IMR-90 (cell line): ENCODE measurements around the gene HINT3. TPM values are rescaled to one million over a fixed set of nuclear protein-coding genes. Genes with fewer than 3 reads are reported as not detected.

Experiments used
- ATAC-seq: fragments of 200-7000 bp; cut with Tn5 transposase; 2 replicates; pipeline ENCODE4 v1.9.1; 2020; ENCODE audit warnings: low read depth, mild to moderate bottlenecking, moderate library complexity
- BruUV-seq: library from RNA; stranded (reverse); fragments of 400-500 nt; replicated peaks from 2 replicates; lab custom pipeline; 2021; lab: Mats Ljungman, UMichigan
- CTCF ChIA-PET: fragments of 300-600 bp; formaldehyde crosslinking; extraction: SDS; loops from one replicate; lab custom pipeline; 2021; ENCODE audit warnings: antibody characterized with exemption; lab: Yijun Ruan, JAX
- POLR2A ChIA-PET: fragments of 300-600 bp; sonication (Branson Sonifier 250); formaldehyde crosslinking; loops from one replicate; lab custom pipeline; 2022; ENCODE audit warnings: antibody characterized with exemption; ENCODE audit not compliant: unreplicated experiment; lab: Charles Lee
- DNase-seq: peaks from one replicate; pipeline ENCODE4 v3.0.0; 2013
- H2AFZ ChIP-seq: replicated peaks from 2 replicates; pipeline ENCODE3; 2013; ENCODE audit warnings: low read length, mild to moderate bottlenecking; ENCODE audit not compliant: poor library complexity
- H2AK5ac ChIP-seq: 2 replicates; pipeline ENCODE4 v1.6.1; 2013; ENCODE audit warnings: low read depth, low read length, inconsistent platforms
- H2AK9ac ChIP-seq: replicated peaks from 2 replicates; pipeline ENCODE3; 2013; ENCODE audit warnings: mild to moderate bottlenecking, low read depth, low read length, moderate library complexity; ENCODE audit not compliant: poor library complexity
- H2BK120ac ChIP-seq: 2 replicates; pipeline ENCODE4 v1.6.1; 2013; ENCODE audit warnings: low read depth, low read length, inconsistent platforms
- H2BK15ac ChIP-seq: 3 replicates; pipeline ENCODE4 v1.6.1; 2013; ENCODE audit warnings: low read depth, low read length, inconsistent platforms
- H2BK20ac ChIP-seq: 2 replicates; pipeline ENCODE4 v1.6.1; 2013; ENCODE audit warnings: low read depth, mild to moderate bottlenecking, inconsistent platforms, low read length, moderate library complexity
- H2BK5ac ChIP-seq: 2 replicates; pipeline ENCODE4 v1.6.1; 2013; ENCODE audit warnings: mild to moderate bottlenecking, low read depth, low read length, inconsistent platforms; ENCODE audit not compliant: poor library complexity, severe bottlenecking
- H3K14ac ChIP-seq: replicated peaks from 2 replicates; pipeline ENCODE4 v1.6.1; 2013; ENCODE audit warnings: low read depth, low read length, inconsistent platforms
- H3K18ac ChIP-seq: 2 replicates; pipeline ENCODE4 v1.6.1; 2013; ENCODE audit warnings: low read depth, low read length, control low read depth
- H3K23ac ChIP-seq: 2 replicates; pipeline ENCODE4 v1.6.1; 2013; ENCODE audit warnings: low read depth, low read length, inconsistent platforms
- H3K27ac ChIP-seq: 2 replicates; pipeline ENCODE4 v1.5.1; 2013; ENCODE audit warnings: mild to moderate bottlenecking, control low read depth, low read length; ENCODE audit not compliant: insufficient read depth
- H3K27me3 ChIP-seq: 2 replicates; pipeline ENCODE4 v1.6.1; 2013; ENCODE audit warnings: low read length; ENCODE audit not compliant: control insufficient read depth, insufficient read depth
- H3K36me3 ChIP-seq: 2 replicates; pipeline ENCODE4 v1.6.1; 2013; ENCODE audit warnings: low read length, mixed read lengths; ENCODE audit not compliant: control insufficient read depth, insufficient read depth
- H3K4ac ChIP-seq: 2 replicates; pipeline ENCODE4 v1.6.1; 2013; ENCODE audit warnings: low read depth, low read length, inconsistent platforms
- H3K4me1 ChIP-seq: 2 replicates; pipeline ENCODE4 v1.6.1; 2013; ENCODE audit warnings: low read length, mixed read lengths; ENCODE audit not compliant: control insufficient read depth, insufficient read depth
- H3K4me2 ChIP-seq: 2 replicates; pipeline ENCODE4 v1.6.1; 2013; ENCODE audit warnings: low read depth, mild to moderate bottlenecking, control low read depth, low read length, moderate library complexity
- H3K4me3 ChIP-seq: 2 replicates; pipeline ENCODE4 v1.5.1; 2013; ENCODE audit warnings: low read depth, mild to moderate bottlenecking, control low read depth, low read length, moderate library complexity; ENCODE audit not compliant: insufficient read depth
- H3K56ac ChIP-seq: 2 replicates; pipeline ENCODE4 v1.6.1; 2013; ENCODE audit warnings: low read length, inconsistent platforms; ENCODE audit not compliant: insufficient read depth; ENCODE audit errors: extremely low read depth
- H3K79me1 ChIP-seq, 2 experiments: 2 replicates each; pipeline ENCODE4 v1.6.1; 2013; ENCODE audit warnings: low read length in 2 of 2, inconsistent platforms in 1 of 2, low read depth in 1 of 2
- H3K9ac ChIP-seq: 2 replicates; pipeline ENCODE4 v1.6.1; 2013; ENCODE audit warnings: low read depth, low read length, control low read depth
- H3K9me1 ChIP-seq: 2 replicates; pipeline ENCODE4 v1.6.1; 2013; ENCODE audit warnings: low read length, inconsistent platforms; ENCODE audit not compliant: insufficient read depth
- H3K9me3 ChIP-seq: 2 replicates; pipeline ENCODE4 v1.6.1; 2013; ENCODE audit warnings: low read length; ENCODE audit not compliant: control insufficient read depth, insufficient read depth
- H4K20me1 ChIP-seq: 2 replicates; pipeline ENCODE4 v1.6.1; 2013; ENCODE audit warnings: low read length, inconsistent platforms; ENCODE audit not compliant: insufficient read depth
- H4K5ac ChIP-seq: 2 replicates; pipeline ENCODE4 v1.6.1; 2013; ENCODE audit warnings: mild to moderate bottlenecking, low read depth, low read length, control low read depth
- H4K8ac ChIP-seq, 2 experiments: 2 replicates each; pipeline ENCODE4 v1.6.1; 2013; ENCODE audit warnings: low read depth in 2 of 2, low read length in 2 of 2, control low read depth in 1 of 2, inconsistent platforms in 1 of 2
- H4K91ac ChIP-seq: 2 replicates; pipeline ENCODE4 v1.6.1; 2013; ENCODE audit warnings: low read depth, low read length, inconsistent platforms; ENCODE audit not compliant: insufficient read depth
- BHLHE40 ChIP-seq: fragments of 150-350 bp; IDR thresholded peaks from 2 replicates; pipeline ENCODE4 v1.6.1; 2016; ENCODE audit warnings: mild to moderate bottlenecking, low read depth, low read length
- CHD1 ChIP-seq: IDR thresholded peaks from 2 replicates; pipeline ENCODE4 v1.6.1; 2012; ENCODE audit warnings: low read depth, low read length, improper control_type of control experiment
- ELK1 ChIP-seq: fragments of 150-350 bp; IDR thresholded peaks from 2 replicates; pipeline ENCODE4 v1.6.1; 2016; ENCODE audit warnings: low read depth, mild to moderate bottlenecking, low read length, moderate library complexity, borderline replicate concordance
- FOS ChIP-seq: fragments of 150-350 bp; IDR thresholded peaks from 2 replicates; pipeline ENCODE4 v1.6.1; 2016; ENCODE audit warnings: low read depth, low read length
- MAFK ChIP-seq: IDR thresholded peaks from 2 replicates; pipeline ENCODE4 v1.6.1; 2012; ENCODE audit warnings: low read depth, low read length, improper control_type of control experiment
- NFE2L2 ChIP-seq: fragments of 150-350 bp; IDR thresholded peaks from 2 replicates; pipeline ENCODE4 v1.6.1; 2016; ENCODE audit warnings: low read depth, mild to moderate bottlenecking, low read length
- POLR2A ChIP-seq: IDR thresholded peaks from 2 replicates; pipeline ENCODE4 v1.6.1; 2012; ENCODE audit warnings: mild to moderate bottlenecking, low read depth, low read length
- RAD21 ChIP-seq: IDR thresholded peaks from 2 replicates; pipeline ENCODE4 v1.6.1; 2012; ENCODE audit warnings: low read length, improper control_type of control experiment
- RCOR1 ChIP-seq: IDR thresholded peaks from 2 replicates; pipeline ENCODE4 v1.6.1; 2012; ENCODE audit warnings: mild to moderate bottlenecking, low read length, improper control_type of control experiment; ENCODE audit not compliant: insufficient replicate concordance
- RFX5 ChIP-seq: IDR thresholded peaks from 2 replicates; pipeline ENCODE4 v1.8.0; 2012; ENCODE audit warnings: low read depth, mild to moderate bottlenecking, low read length, moderate library complexity
- SMC3 ChIP-seq: fragments of 150-350 bp; IDR thresholded peaks from 2 replicates; pipeline ENCODE4 v1.6.1; 2016; ENCODE audit warnings: low read depth, mild to moderate bottlenecking, antibody characterized with exemption, low read length, moderate library complexity
- USF2 ChIP-seq: fragments of 150-350 bp; IDR thresholded peaks from 2 replicates; pipeline ENCODE4 v1.6.1; 2017; ENCODE audit warnings: mild to moderate bottlenecking, antibody characterized with exemption, low read length, low read depth
- WGBS, 2 experiments: methylation state at CpG; one replicate each; pipeline versions ENCODE4 v1.1.5 to v1.1.7; 2013; ENCODE audit warnings: missing lambda C conversion rate in 2 of 2; ENCODE audit not compliant: insufficient read length in 1 of 2; ENCODE audit errors: extremely low coverage in 2 of 2; 5-methylcytosine and 5-hydroxymethylcytosine counted together
- dilution Hi-C: fragments of 300-500 bp; cut with HindIII; formaldehyde crosslinking; loops from one replicate; pipeline ENCODE4 v1.14.3; 2018; ENCODE audit warnings: low sequenced_read_pairs; ENCODE audit not compliant: unreplicated experiment
- in situ Hi-C: fragments of 300-500 bp; cut with MboI; formaldehyde crosslinking; loops from 3 replicates; pipeline ENCODE4 v1.14.3; 2019; ENCODE audit warnings: low sequenced_read_pairs, inconsistent platforms, mixed read lengths
- intact Hi-C: fragments of 100-400 bp; cut with micrococcal nuclease; formaldehyde crosslinking; loops from 2 replicates; pipeline ENCODE4 v1.10.0; 2022
- polyA plus RNA-seq, 3 experiments: library from polyadenylated mRNA; depleted of rRNA; stranded (reverse); fragments of >200 nt; gene quantifications; 2 replicates each; pipeline ENCODE4 v1.2.3, GENCODE V29; 2012; ENCODE audit warnings: low replicate concordance in 1 of 3
- total RNA-seq: library from RNA; depleted of rRNA; stranded (reverse); fragments of >200 nt; gene quantifications from 2 replicates; pipeline ENCODE4 v1.2.3, GENCODE V29; 2012

Gene HINT3
- total and polyA plus RNA-seq, 2 of the 4 experiments (the other 2 are of a cell fraction) = 3.4 to 6.5 TPM

GRCh38 chr6:125983246-125983945, 26.8 kb downstream of the HINT3 start:
- no peaks in the 10 kb centered on the region for H4K20me1 ChIP-seq
- H3K4me1 ChIP-seq = peaks cover 12% of the 10 kb centered on the region
- H3K36me3 ChIP-seq = no peaks in the 10 kb centered on the region
- TF ChIP-seq BHLHE40 (no peak), FOS (peak; percentile 69; the same call in 1 of the 2 replicates), RCOR1 (no peak), ELK1 (no peak), MAFK (peak; percentile 34; the same call in 1 of the 2 replicates), POLR2A (no peak), RAD21 (no peak), CHD1 (no peak), NFE2L2 (peak; percentile 80), RFX5 (no peak), SMC3 (no peak), USF2 (no peak)
- H3K4me3 ChIP-seq = no peak overlapping the region
- peak overlapping the region; percentile 1; the same call in 1 of the 2 replicates for H2BK20ac ChIP-seq
- H2BK120ac ChIP-seq = peak overlapping the region; percentile 3; the same call in 1 of the 2 replicates
- dilution Hi-C loops (no loop called here), in situ Hi-C loops (no loop called here), intact Hi-C loops (no loop called here)
- H3K79me1 ChIP-seq = peaks cover 11 to 24% of the 10 kb centered on the region in 2 experiments; a peak in 3 of 4 replicates
- H3K27ac ChIP-seq = no peak overlapping the region
- no peak overlapping the region for H2AFZ ChIP-seq
- H2BK5ac ChIP-seq = peak overlapping the region; percentile 8
- peak overlapping the region; percentile 74; the same call in 1 of the 2 replicates for H3K18ac ChIP-seq
- no peak overlapping the region for H3K4ac ChIP-seq
- H3K56ac ChIP-seq = no peak overlapping the region
- H3K9me3 ChIP-seq = no peaks in the 10 kb centered on the region
- no peak overlapping the region for H2AK9ac ChIP-seq
- ATAC-seq (peak; percentile 47), DNase-seq (peak; percentile 91)
- H3K9ac ChIP-seq = no peak overlapping the region
- H3K23ac ChIP-seq = no peak overlapping the region
- ChIA-PET CTCF (interaction anchor here (0.9 to 1.0 kb wide), 2 partner anchors 69 to 192 kb away, joined by 3 read pairs; no protein-coding TSS in a partner anchor), POLR2A (no interaction called here)
- no CpG with 5 or more reads among the region's 4 CpGs for WGBS, 2 experiments
- peak overlapping the region in 1 of 2 experiments; percentile 6; a peak in 1 of 4 replicates for H4K8ac ChIP-seq
- peaks cover 11% of the 10 kb centered on the region; the same call in 1 of the 2 replicates for H3K9me1 ChIP-seq
- peak overlapping the region; percentile 74; the same call in 1 of the 2 replicates for H3K4me2 ChIP-seq
- H3K14ac ChIP-seq = no peak overlapping the region
- no peak overlapping the region for H2BK15ac ChIP-seq
- no TSS peak for BruUV-seq
- no peaks in the 10 kb centered on the region for H3K27me3 ChIP-seq
- no peak overlapping the region for H2AK5ac ChIP-seq
- peak overlapping the region; percentile 2; the same call in 1 of the 2 replicates for H4K91ac ChIP-seq
- peak overlapping the region; percentile 20; the same call in 1 of the 2 replicates for H4K5ac ChIP-seq
